ENCODE results near the gene SORCS2. TPM values are rescaled to one million over a fixed set of nuclear protein-coding genes. Genes with fewer than 3 reads are reported as not detected.

The SORCS2 gene
- total RNA-seq, 4 donors from 2014 or later, result 0.48 to 1.8 (median 0.68) TPM; not detected in 1

DNA sequence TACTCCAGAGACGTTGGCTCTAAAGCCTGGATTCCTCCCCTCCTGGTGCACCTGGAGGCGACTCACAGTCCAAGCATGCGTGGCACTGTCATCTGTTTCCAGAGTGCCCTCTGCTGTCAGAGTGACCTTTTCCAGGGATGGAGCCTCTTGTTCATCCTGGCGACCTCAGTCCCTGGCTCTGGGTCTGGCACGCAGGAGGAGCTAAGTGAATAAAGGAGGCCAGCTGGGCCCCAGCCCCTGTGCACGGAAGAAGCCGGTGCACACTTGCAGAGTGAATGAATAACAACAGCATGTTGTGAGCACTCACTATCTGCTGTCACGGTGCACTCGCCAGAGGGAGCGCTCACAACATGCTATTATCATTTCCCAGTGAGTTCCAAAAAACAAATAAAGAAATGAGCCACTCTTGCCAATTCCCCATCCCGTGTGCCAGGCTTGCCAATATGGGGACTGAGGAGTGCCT lies 270.2 kb downstream of the SORCS2 start:
- DNase-seq, result no peak
- Histone ChIP-seq H3K36me3 (no peaks in the 10 kb centered on the region), H3K9me3 (peaks cover 0 to 4% of the 10 kb centered on the region in 2 donors), H3K27me3 (no peaks in the 10 kb centered on the region), H3K27ac (no peak overlapping the region), H3K4me1 (no peaks in the 10 kb centered on the region), H3K4me3 (no peak overlapping the region)
- TF ChIP-seq POLR2A (IDR thresholded peaks at IDR 0.05) (no peak), POLR2AphosphoS5 (IDR thresholded peaks at IDR 0.05) (no peak), EP300 (IDR thresholded peaks at IDR 0.05; ENCODE audit: low read depth) (no peak)
- TF ChIP-seq, protein P1, sequence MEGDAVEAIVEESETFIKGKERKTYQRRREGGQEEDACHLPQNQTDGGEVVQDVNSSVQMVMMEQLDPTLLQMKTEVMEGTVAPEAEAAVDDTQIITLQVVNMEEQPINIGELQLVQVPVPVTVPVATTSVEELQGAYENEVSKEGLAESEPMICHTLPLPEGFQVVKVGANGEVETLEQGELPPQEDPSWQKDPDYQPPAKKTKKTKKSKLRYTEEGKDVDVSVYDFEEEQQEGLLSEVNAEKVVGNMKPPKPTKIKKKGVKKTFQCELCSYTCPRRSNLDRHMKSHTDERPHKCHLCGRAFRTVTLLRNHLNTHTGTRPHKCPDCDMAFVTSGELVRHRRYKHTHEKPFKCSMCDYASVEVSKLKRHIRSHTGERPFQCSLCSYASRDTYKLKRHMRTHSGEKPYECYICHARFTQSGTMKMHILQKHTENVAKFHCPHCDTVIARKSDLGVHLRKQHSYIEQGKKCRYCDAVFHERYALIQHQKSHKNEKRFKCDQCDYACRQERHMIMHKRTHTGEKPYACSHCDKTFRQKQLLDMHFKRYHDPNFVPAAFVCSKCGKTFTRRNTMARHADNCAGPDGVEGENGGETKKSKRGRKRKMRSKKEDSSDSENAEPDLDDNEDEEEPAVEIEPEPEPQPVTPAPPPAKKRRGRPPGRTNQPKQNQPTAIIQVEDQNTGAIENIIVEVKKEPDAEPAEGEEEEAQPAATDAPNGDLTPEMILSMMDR (IDR thresholded peaks at IDR 0.05), result no peak
- WGBS, 2 donors (ENCODE audit: low coverage in 1 of 2), result 29% methylated on average over 11 of the region's 11 CpGs; no CpG with 5 or more reads in 1 of the 2 donors
- intact Hi-C loops (cut with DNase I; ENCODE audit: low total_unique reads), result no loop called here
- in situ Hi-C loops (cut with MboI; ENCODE audit: low pct_ligation_motif_present in 1 of 4, low pct_unique_long_range_greater_than_20kb in 1 of 4, low sequenced_read_pairs in 3 of 4), result no loop called here

DNA sequence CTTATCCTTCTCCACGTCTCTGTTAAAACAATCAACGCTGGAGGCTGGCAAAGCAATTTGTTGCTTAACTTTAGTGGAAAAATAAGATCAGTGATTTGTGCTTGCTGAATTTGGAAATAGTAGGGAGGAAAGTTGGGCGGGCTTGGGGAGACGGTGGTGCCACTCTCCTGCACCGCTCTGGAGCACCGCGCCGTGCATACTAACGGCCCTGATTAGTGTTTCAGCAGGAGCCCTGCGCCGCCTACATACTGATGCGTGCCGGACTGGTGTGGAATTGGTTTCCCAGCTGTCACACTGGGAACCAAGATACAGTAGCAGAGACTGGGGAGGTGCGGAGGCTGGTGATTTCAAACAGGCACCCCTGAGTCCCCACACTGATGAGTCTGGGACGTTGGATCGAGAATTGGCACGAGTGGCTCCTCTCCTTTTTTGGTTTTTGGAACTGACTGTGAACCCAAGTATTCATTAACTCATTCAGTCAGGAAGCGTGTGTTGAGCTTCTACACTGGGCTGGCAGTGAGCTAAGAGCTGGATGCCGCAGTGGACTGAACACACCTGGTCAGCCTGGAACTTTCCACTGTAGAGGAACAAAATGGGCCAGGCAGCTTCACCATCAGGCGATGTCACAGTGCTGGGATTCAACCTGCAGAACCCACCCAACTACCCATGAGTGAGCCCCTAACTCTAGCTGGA lies 271.4 kb downstream of the SORCS2 start:
- Histone ChIP-seq H3K4me1 (no peaks in the 10 kb centered on the region), H3K27me3 (no peaks in the 10 kb centered on the region), H3K36me3 (no peaks in the 10 kb centered on the region), H3K4me3 (no peak overlapping the region), H3K9me3 (peaks cover 0 to 4% of the 10 kb centered on the region in 2 donors), H3K27ac (no peak overlapping the region)
- no peak for DNase-seq
- 50 to 76% methylated on average over 9 to 20 of the region's 20 CpGs for WGBS, 2 donors (ENCODE audit: low coverage in 1 of 2)
- no peak for TF ChIP-seq POLR2AphosphoS5 (IDR thresholded peaks at IDR 0.05)
- TF ChIP-seq EP300 (IDR thresholded peaks at IDR 0.05; ENCODE audit: low read depth), result no peak
- TF ChIP-seq, protein P1 (IDR thresholded peaks at IDR 0.05), result no peak
- no peak for TF ChIP-seq POLR2A (IDR thresholded peaks at IDR 0.05)
- intact Hi-C loops (cut with DNase I; ENCODE audit: low total_unique reads) (no loop called here), in situ Hi-C loops (cut with MboI; ENCODE audit: low pct_ligation_motif_present in 1 of 4, low pct_unique_long_range_greater_than_20kb in 1 of 4, low sequenced_read_pairs in 3 of 4) (no loop called here)

DNA sequence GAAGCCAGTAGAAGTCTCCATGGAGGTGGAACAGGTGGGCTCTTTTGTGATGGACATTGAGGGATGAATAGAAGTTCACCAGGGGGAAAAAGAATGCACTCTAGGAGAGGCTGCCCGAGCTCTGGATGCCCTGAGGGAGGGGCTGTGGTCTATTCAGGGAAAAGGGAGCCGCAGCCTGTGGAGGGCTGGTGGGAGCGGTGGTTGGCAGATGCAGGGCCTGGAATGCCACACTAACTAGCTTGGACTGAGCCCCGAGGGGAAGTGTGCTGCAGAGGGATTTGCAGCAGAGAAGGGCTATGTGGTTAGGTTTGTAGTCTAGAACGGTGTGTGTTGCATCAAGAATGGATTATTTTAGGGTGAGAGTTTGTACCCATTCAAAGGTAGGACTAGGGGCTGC lies 271.9 kb downstream of the SORCS2 start:
- H3K4me3 ChIP-seq, result no peak overlapping the region
- H3K27ac ChIP-seq, result no peak overlapping the region
- H3K27me3 ChIP-seq, result no peaks in the 10 kb centered on the region
- peaks cover 0 to 4% of the 10 kb centered on the region in 2 donors for H3K9me3 ChIP-seq
- WGBS, 2 donors (ENCODE audit: low coverage in 1 of 2), result 81% methylated on average over 5 of the region's 5 CpGs; no CpG with 5 or more reads in 1 of the 2 donors
- TF ChIP-seq EP300 (IDR thresholded peaks at IDR 0.05; ENCODE audit: low read depth) (no peak), POLR2AphosphoS5 (IDR thresholded peaks at IDR 0.05) (no peak), POLR2A (IDR thresholded peaks at IDR 0.05) (no peak)
- no peaks in the 10 kb centered on the region for H3K36me3 ChIP-seq
- intact Hi-C loops (cut with DNase I; ENCODE audit: low total_unique reads), result no loop called here
- DNase-seq, result no peak
- no peaks in the 10 kb centered on the region for H3K4me1 ChIP-seq
- in situ Hi-C loops (cut with MboI; ENCODE audit: low pct_ligation_motif_present in 1 of 4, low pct_unique_long_range_greater_than_20kb in 1 of 4, low sequenced_read_pairs in 3 of 4), result no loop called here

DNA sequence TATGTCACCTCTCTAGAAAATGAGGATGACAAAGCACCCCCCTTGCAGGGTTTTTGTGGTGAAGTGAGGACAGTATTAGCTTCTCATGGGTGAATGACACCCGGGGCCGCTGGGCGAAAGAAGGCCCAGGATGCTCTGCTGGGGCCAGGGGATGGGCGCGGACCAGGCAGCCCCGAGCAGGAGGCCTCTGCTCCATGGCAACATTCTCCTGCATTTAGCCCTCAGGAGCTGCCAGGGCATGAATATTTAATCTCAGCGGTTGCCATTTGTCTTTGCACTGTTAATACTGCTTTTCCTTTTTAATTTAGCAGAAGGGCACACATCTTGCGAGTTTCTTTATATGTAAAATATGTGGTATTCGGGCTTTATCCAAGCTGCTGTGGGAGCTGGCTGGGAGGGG lies 272.7 kb downstream of the SORCS2 start:
- no peaks in the 10 kb centered on the region for H3K4me1 ChIP-seq
- intact Hi-C loops (cut with DNase I; ENCODE audit: low total_unique reads), result no loop called here
- in situ Hi-C loops (cut with MboI; ENCODE audit: low pct_ligation_motif_present in 1 of 4, low pct_unique_long_range_greater_than_20kb in 1 of 4, low sequenced_read_pairs in 3 of 4), result no loop called here
- no peak overlapping the region for H3K4me3 ChIP-seq
- no peaks in the 10 kb centered on the region for H3K27me3 ChIP-seq
- WGBS, 2 donors (ENCODE audit: low coverage in 1 of 2), result 78 to 87% methylated on average over 8 to 9 of the region's 9 CpGs
- TF ChIP-seq POLR2A (IDR thresholded peaks at IDR 0.05) (no peak), POLR2AphosphoS5 (IDR thresholded peaks at IDR 0.05) (no peak), EP300 (IDR thresholded peaks at IDR 0.05; ENCODE audit: low read depth) (no peak)
- TF ChIP-seq, protein P1 (IDR thresholded peaks at IDR 0.05), result no peak
- no peak for DNase-seq
- H3K9me3 ChIP-seq, result peaks cover 0 to 4% of the 10 kb centered on the region in 2 donors
- no peak overlapping the region for H3K27ac ChIP-seq
- H3K36me3 ChIP-seq, result no peaks in the 10 kb centered on the region
